ENCODE data around the gene CCNO. TPM values are rescaled to one million over a fixed set of nuclear protein-coding genes. Genes with fewer than 3 reads are reported as not detected.

Gene CCNO
- total and polyA plus RNA-seq, 8 donors: 0.55 to 32.1 (median 6.4) TPM; not detected in 1

- H3K9me3 ChIP-seq: no peaks in the 10 kb centered on the region
- no peak overlapping the region for H3K27ac ChIP-seq
- peak in 1 of 2 donors; percentile 56 for DNase-seq
- intact Hi-C loops (cut with DNase I; ENCODE audit: low total_unique reads): no loop called here
- H3K27me3 ChIP-seq: peaks cover 16 to 100% (median 77%) of the 10 kb centered on the region in 3 donors
- TF ChIP-seq EP300 (IDR thresholded peaks at IDR 0.05): no peak
- TF ChIP-seq, protein P1, sequence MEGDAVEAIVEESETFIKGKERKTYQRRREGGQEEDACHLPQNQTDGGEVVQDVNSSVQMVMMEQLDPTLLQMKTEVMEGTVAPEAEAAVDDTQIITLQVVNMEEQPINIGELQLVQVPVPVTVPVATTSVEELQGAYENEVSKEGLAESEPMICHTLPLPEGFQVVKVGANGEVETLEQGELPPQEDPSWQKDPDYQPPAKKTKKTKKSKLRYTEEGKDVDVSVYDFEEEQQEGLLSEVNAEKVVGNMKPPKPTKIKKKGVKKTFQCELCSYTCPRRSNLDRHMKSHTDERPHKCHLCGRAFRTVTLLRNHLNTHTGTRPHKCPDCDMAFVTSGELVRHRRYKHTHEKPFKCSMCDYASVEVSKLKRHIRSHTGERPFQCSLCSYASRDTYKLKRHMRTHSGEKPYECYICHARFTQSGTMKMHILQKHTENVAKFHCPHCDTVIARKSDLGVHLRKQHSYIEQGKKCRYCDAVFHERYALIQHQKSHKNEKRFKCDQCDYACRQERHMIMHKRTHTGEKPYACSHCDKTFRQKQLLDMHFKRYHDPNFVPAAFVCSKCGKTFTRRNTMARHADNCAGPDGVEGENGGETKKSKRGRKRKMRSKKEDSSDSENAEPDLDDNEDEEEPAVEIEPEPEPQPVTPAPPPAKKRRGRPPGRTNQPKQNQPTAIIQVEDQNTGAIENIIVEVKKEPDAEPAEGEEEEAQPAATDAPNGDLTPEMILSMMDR (IDR thresholded peaks at IDR 0.05): no peak
- no peak for TF ChIP-seq POLR2A (IDR thresholded peaks at IDR 0.05)
- no peak for TF ChIP-seq POLR2AphosphoS5 (IDR thresholded peaks at IDR 0.05)
- WGBS, 5 donors: 31 to 58% (median 41%) methylated on average over 53 to 61 of the region's 61 CpGs
- H3K4me3 ChIP-seq: peak overlapping the region in 1 of 4 donors; percentile 18
- H3K36me3 ChIP-seq: no peaks in the 10 kb centered on the region
- peaks cover 40 to 60% (median 45%) of the 10 kb centered on the region in 4 donors for H3K4me1 ChIP-seq
Measured at GRCh38 chr5:55222985-55223811, 10.2 kb downstream of the CCNO start.

DNA sequence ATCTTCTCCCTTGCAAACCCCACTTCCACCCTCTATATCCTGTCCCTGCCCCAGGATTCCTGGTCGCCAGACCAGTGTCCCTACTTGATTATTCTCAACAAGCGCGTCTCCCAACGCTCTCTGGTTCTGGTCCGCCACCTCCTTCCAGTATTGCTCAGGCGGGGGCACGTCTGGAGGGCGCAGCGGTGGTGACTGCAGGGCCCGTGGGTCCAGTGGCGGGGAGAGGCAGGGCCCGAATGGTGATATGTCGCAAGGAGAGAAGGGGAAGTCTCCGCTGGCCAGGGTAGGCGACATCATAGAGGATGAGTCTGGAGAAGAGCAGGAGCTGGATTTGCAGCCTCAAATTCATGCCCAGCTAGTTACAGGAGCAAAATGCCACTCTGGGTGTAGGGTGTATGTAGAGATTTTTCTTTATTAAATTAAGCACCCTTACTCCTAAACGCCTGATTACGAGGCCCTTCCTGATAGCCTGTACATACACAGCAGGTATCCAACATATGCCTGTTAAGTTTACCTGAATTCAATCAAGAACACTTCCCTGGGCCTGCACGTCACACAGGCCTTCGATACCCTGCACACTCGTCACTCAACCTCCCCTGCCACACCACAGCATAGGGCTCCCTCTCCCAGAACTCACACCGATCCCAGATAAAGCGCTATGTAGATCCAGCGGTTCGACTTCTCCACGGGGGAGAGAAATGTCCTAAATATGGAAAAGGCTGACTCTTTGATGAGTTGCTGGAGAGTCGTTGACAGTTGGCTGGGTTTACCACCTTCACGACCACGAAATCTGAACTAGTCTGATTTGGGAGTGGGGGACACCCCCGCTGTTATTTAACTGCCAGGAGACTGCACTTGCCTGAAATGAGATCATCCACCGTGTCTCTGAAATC, 11.1 kb downstream of the CCNO start:
- no peak for DNase-seq
- Histone ChIP-seq H3K4me1 (peaks cover 34 to 52% (median 39%) of the 10 kb centered on the region in 4 donors), H3K27ac (no peak overlapping the region), H3K4me3 (no peak overlapping the region), H3K36me3 (no peaks in the 10 kb centered on the region), H3K27me3 (peaks cover 16 to 96% (median 69%) of the 10 kb centered on the region in 3 donors), H3K9me3 (no peaks in the 10 kb centered on the region)
- WGBS, 5 donors: 38 to 68% (median 45%) methylated on average over 30 of the region's 30 CpGs
- TF ChIP-seq POLR2A (IDR thresholded peaks at IDR 0.05) (no peak), EP300 (IDR thresholded peaks at IDR 0.05) (no peak), POLR2AphosphoS5 (IDR thresholded peaks at IDR 0.05) (no peak)
- TF ChIP-seq, protein P1 (IDR thresholded peaks at IDR 0.05): no peak
- intact Hi-C loops (cut with DNase I; ENCODE audit: low total_unique reads): no loop called here

DNA sequence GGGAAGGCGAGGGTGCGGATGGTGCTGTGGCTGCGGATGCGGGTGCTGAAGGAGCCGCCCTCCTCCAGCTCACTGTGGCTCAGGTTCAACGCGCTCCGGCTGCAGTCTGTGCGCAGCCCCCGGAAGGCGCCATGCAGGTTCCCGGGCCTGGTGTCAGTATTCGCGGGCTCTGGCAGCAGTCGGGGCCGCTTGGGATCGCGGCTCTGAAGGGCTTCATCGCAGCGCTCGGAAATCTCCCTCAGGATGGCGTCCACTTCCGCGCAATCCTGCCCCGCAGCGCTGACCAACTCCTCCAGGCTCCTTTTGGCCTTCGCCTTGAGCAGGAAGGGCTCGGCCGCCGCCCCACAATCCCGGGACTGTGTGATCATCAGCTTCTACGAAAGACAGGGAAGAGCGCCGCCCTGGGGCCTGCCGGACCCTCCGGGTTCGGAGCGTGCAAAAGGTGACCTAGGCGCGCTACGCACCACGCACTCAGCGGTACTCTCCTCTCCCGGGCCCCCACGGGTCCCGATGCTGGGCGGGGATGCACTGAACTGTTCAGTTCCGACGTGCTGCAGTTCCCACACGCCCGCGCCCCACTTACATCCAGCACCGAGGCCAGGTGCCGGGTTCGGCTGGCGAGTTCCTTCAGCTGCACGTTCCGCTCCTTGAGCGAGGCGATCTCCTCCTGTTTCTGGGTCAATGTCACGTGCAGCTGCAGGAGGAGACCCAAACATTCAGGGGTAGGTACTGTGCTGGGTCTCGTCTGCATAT, 12.8 kb downstream of the CCNO start:
- TF ChIP-seq, protein P1 (IDR thresholded peaks at IDR 0.05): peak in 2 of 7 experiments; percentile 6 to 8
- TF ChIP-seq POLR2AphosphoS5 (IDR thresholded peaks at IDR 0.05) (no peak), POLR2A (IDR thresholded peaks at IDR 0.05) (no peak)
- H3K4me3 ChIP-seq: peak overlapping the region; percentile 34 to 48 (median 34)
- H3K4me1 ChIP-seq: peaks cover 23 to 34% (median 26%) of the 10 kb centered on the region in 4 donors
- DNase-seq: peak; percentile 57 to 64
- peak overlapping the region; percentile 70 to 90 (median 77) for H3K27ac ChIP-seq
- intact Hi-C loops (cut with DNase I; ENCODE audit: low total_unique reads): no loop called here
- no peaks in the 10 kb centered on the region for H3K9me3 ChIP-seq
- peaks cover 1 to 84% (median 53%) of the 10 kb centered on the region in 3 donors for H3K27me3 ChIP-seq
- 4 to 13% (median 6%) methylated on average over 22 to 62 of the region's 62 CpGs for WGBS, 5 donors
- no peaks in the 10 kb centered on the region for H3K36me3 ChIP-seq
